Thyroid gland (tissue), 4 donors: Measurements from ENCODE around the gene MARK4.

Experiments used
- POLR2A ChIP-seq, 2 donors: fragments of 450-650 bp; IDR thresholded peaks; one replicate each; pipeline ENCODE4 v1.6.1; 2017; ENCODE audit warnings: antibody characterized with exemption in 2 of 2, mild to moderate bottlenecking in 2 of 2, moderate library complexity in 1 of 2
- TF ChIP-seq, protein P1 (sequence below), 6 experiments: fragments of 200-600 bp in 3 of 6; fragments of 450-650 bp in 3 of 6; sonication (generic) in 3 of 6; IDR thresholded peaks; one replicate each; pipeline ENCODE4 v1.5.1; 2016 to 2019; ENCODE audit warnings: antibody characterized with exemption in 6 of 6, mild to moderate bottlenecking in 2 of 6, inconsistent platforms in 1 of 6, moderate library complexity in 1 of 6

DNA sequence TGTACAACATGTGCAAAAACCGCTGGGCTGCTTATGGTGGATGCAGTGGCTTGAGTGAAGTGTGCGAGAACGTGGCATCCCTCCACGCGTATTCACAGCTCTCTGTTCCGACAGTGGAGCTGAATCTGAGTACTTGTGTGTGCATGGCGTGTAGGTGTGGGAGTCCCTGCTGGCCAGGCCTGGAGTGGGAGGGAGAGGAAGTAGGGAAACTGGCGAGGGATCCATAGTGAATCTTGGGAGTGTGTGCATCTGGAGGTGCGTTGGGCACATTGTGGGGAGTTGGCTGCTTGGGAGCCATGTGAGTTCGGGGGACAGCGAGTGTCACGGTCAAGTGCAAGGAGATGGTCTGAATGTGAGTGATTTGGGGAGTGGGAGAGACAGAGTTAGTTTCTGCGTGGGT lies 91.8 kb downstream of the MARK4 start:
- TF ChIP-seq, protein P1, sequence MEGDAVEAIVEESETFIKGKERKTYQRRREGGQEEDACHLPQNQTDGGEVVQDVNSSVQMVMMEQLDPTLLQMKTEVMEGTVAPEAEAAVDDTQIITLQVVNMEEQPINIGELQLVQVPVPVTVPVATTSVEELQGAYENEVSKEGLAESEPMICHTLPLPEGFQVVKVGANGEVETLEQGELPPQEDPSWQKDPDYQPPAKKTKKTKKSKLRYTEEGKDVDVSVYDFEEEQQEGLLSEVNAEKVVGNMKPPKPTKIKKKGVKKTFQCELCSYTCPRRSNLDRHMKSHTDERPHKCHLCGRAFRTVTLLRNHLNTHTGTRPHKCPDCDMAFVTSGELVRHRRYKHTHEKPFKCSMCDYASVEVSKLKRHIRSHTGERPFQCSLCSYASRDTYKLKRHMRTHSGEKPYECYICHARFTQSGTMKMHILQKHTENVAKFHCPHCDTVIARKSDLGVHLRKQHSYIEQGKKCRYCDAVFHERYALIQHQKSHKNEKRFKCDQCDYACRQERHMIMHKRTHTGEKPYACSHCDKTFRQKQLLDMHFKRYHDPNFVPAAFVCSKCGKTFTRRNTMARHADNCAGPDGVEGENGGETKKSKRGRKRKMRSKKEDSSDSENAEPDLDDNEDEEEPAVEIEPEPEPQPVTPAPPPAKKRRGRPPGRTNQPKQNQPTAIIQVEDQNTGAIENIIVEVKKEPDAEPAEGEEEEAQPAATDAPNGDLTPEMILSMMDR (IDR thresholded peaks at IDR 0.05), result no peak
- TF ChIP-seq POLR2A (IDR thresholded peaks at IDR 0.05), result no peak
